ENCODE measurements around the gene BMP6. TPM values are rescaled to one million over a fixed set of nuclear protein-coding genes. Genes with fewer than 3 reads are reported as not detected.

BMP6 gene
- polyA plus RNA-seq, 3 donors, result not detected

DNA sequence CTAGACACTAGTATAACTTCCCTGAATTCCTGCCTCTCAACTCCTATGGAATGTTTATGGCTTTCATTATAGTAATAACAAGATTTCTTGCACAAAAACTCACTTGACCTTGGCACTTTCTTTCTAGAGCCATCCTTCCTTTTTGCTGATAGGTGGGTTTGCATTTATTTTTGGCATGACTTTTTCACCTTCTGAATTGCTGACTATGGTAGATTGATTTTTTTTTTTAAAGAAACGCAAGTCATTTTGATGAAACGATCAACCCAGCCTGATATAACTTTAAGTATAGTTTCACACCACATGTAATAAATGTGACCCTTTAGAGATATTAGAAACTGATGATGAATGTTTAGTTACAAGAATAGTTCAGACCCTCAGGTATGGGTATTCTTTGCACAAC lies 61.8 kb downstream of the BMP6 start:
- Mint-ChIP-seq H3K4me1 (no peaks in the 10 kb centered on the region), H3K9me3 (peaks cover 0 to 2% (median 0%) of the 10 kb centered on the region in 7 donors), H3K27me3 (ENCODE audit: low read depth in 3 of 3) (peaks cover 3 to 10% (median 3%) of the 10 kb centered on the region in 3 donors), H3K27ac (no peak overlapping the region), H3K36me3 (no peaks in the 10 kb centered on the region), H3K4me3 (no peak overlapping the region)
- Histone ChIP-seq H3K27ac (ENCODE audit: low read depth in 1 of 2, low read length in 2 of 2) (no peak overlapping the region), H3K36me3 (replicated peaks in 1 of 2; ENCODE audit: control insufficient read depth in 1 of 2, insufficient read depth in 2 of 2, low read length in 2 of 2) (no peaks in the 10 kb centered on the region), H3K27me3 (ENCODE audit: control insufficient read depth in 2 of 2, insufficient read depth in 2 of 2, low read length in 2 of 2) (no peaks in the 10 kb centered on the region), H4K20me1 (ENCODE audit: insufficient read depth, low read length) (no peaks in the 10 kb centered on the region), H3K79me2 (ENCODE audit: insufficient read depth, low read length) (no peaks in the 10 kb centered on the region), H3K4me2 (replicated peaks; ENCODE audit: extremely low read depth, low read length, poor library complexity, severe bottlenecking) (no peak overlapping the region), H3K9me3 (replicated peaks in 1 of 2; ENCODE audit: control insufficient read depth in 1 of 2, insufficient read depth in 1 of 2, low read length in 2 of 2) (no peaks in the 10 kb centered on the region), H3K4me1 (ENCODE audit: control insufficient read depth in 1 of 2, insufficient read depth in 2 of 2, low read length in 2 of 2) (no peaks in the 10 kb centered on the region), H3K4me3 (replicated peaks in 1 of 3; ENCODE audit: low read depth in 2 of 3, low read length in 3 of 3) (no peak overlapping the region), H2AFZ (ENCODE audit: insufficient read depth, low read depth, low read length, poor library complexity, severe bottlenecking) (no peak overlapping the region), H3K9ac (ENCODE audit: insufficient read depth, low read length, poor library complexity, severe bottlenecking) (no peak overlapping the region)
- WGBS (ENCODE audit: insufficient coverage), result no CpG with 5 or more reads among the region's 2 CpGs
- intact Hi-C loops (cut with micrococcal nuclease), result no loop called here
- no peak for TF ChIP-seq CTCF (IDR thresholded peaks at IDR 0.05)
- no peak for DNase-seq

GRCh38 chr6:7794509-7794908 lies 68.6 kb downstream of the BMP6 start:
- no peak overlapping the region for H3K4me2 ChIP-seq (replicated peaks; ENCODE audit: extremely low read depth, low read length, poor library complexity, severe bottlenecking)
- Mint-ChIP-seq H3K36me3 (no peaks in the 10 kb centered on the region), H3K9me3 (peaks cover 0 to 13% (median 0%) of the 10 kb centered on the region in 7 donors), H3K27me3 (ENCODE audit: low read depth in 3 of 3) (peaks cover 2 to 5% (median 3%) of the 10 kb centered on the region in 3 donors), H3K4me3 (no peak overlapping the region), H3K27ac (no peak overlapping the region), H3K4me1 (no peaks in the 10 kb centered on the region)
- no peaks in the 10 kb centered on the region for H3K9me3 ChIP-seq (replicated peaks in 1 of 2; ENCODE audit: control insufficient read depth in 1 of 2, insufficient read depth in 1 of 2, low read length in 2 of 2)
- H3K4me3 ChIP-seq (replicated peaks in 1 of 3; ENCODE audit: low read depth in 2 of 3, low read length in 3 of 3), result no peak overlapping the region
- no peak for DNase-seq
- H3K27me3 ChIP-seq (ENCODE audit: control insufficient read depth in 2 of 2, insufficient read depth in 2 of 2, low read length in 2 of 2), result no peaks in the 10 kb centered on the region
- no peaks in the 10 kb centered on the region for H3K79me2 ChIP-seq (ENCODE audit: insufficient read depth, low read length)
- intact Hi-C loops (cut with micrococcal nuclease), result no loop called here
- H3K27ac ChIP-seq (ENCODE audit: low read depth in 1 of 2, low read length in 2 of 2), result no peak overlapping the region
- no peak for TF ChIP-seq CTCF (IDR thresholded peaks at IDR 0.05)
- no CpG with 5 or more reads among the region's 2 CpGs for WGBS (ENCODE audit: insufficient coverage)
- H4K20me1 ChIP-seq (ENCODE audit: insufficient read depth, low read length), result no peaks in the 10 kb centered on the region
- H3K4me1 ChIP-seq (ENCODE audit: control insufficient read depth in 1 of 2, insufficient read depth in 2 of 2, low read length in 2 of 2), result no peaks in the 10 kb centered on the region
- no peak overlapping the region for H3K9ac ChIP-seq (ENCODE audit: insufficient read depth, low read length, poor library complexity, severe bottlenecking)
- no peak overlapping the region for H2AFZ ChIP-seq (ENCODE audit: insufficient read depth, low read depth, low read length, poor library complexity, severe bottlenecking)
- H3K36me3 ChIP-seq (replicated peaks in 1 of 2; ENCODE audit: control insufficient read depth in 1 of 2, insufficient read depth in 2 of 2, low read length in 2 of 2), result no peaks in the 10 kb centered on the region

Data from CD14-positive monocyte (primary cell).